Measurements from ENCODE around the gene OSBPL3. TPM values are rescaled to one million over a fixed set of nuclear protein-coding genes. Genes with fewer than 3 reads are reported as not detected.

Gene OSBPL3
- polyA plus RNA-seq, 1 donor (not counting 4 experiments of a cell fraction or from before 2014, with no cell fraction given) = 34.0 TPM

GRCh38 chr7:24965831-24966708 lies 13.9 kb downstream of the OSBPL3 start:
- Histone ChIP-seq H3K9me1 (ENCODE audit: control insufficient read depth, extremely low read depth, insufficient read depth, low read length) (peaks cover 2% of the 10 kb centered on the region), H3K79me2 (ENCODE audit: control insufficient read depth, insufficient read depth, low read length) (peaks cover 89% of the 10 kb centered on the region), H3K4me2 (ENCODE audit: control insufficient read depth, extremely low read depth, insufficient read depth, low read depth, low read length) (peak overlapping the region; percentile 64), H3K27ac (ENCODE audit: control insufficient read depth, insufficient read depth, low read length) (peak overlapping the region; percentile 89), H4K20me1 (ENCODE audit: control insufficient read depth, extremely low read depth, insufficient read depth, low read length) (peaks cover 8% of the 10 kb centered on the region), H2AFZ (ENCODE audit: control insufficient read depth, low read length) (no peak overlapping the region), H3K36me3 (ENCODE audit: control insufficient read depth in 2 of 2, extremely low read depth in 1 of 2, insufficient read depth in 2 of 2, low read length in 2 of 2) (no peaks in the 10 kb centered on the region), H3K9ac (ENCODE audit: control insufficient read depth, extremely low read depth, insufficient read depth, low read length) (peak overlapping the region; percentile 55), H3K4me1 (ENCODE audit: control insufficient read depth, extremely low read depth, insufficient read depth, low read length) (peaks cover 86% of the 10 kb centered on the region), H3K4me3 (ENCODE audit: control insufficient read depth in 2 of 3, extremely low read depth in 1 of 3, insufficient read depth in 2 of 3, low read depth in 1 of 3, low read length in 3 of 3) (peak overlapping the region in 2 of 3 experiments; percentile 3 to 29), H3K27me3 (ENCODE audit: control insufficient read depth, extremely low read depth, insufficient read depth, low read length) (no peaks in the 10 kb centered on the region), H3K9me3 (ENCODE audit: control insufficient read depth, low read depth, low read length) (no peaks in the 10 kb centered on the region)
- peak; percentile 60 for FAIRE-seq
- DNase-seq (ENCODE audit: low read depth, low spot score) = no peak
- TF ChIP-seq CTCF (optimal IDR thresholded peaks at IDR 0.05 in 1 of 3, IDR thresholded peaks at IDR 0.05 in 1 of 3, conservative IDR thresholded peaks at IDR 0.05 in 1 of 3; ENCODE audit: extremely low read depth in 1 of 3, insufficient read depth in 2 of 3, low read length in 3 of 3) (no peak), EZH2 (IDR thresholded peaks at IDR 0.05; ENCODE audit: low read length) (no peak)
- dilution Hi-C loops (cut with MboI; ENCODE audit: extremely low pct_ligation_motif_present, low sequenced_read_pairs) = no loop called here

GRCh38 chr7:24964191-24964590 lies 15.8 kb downstream of the OSBPL3 start:
- Histone ChIP-seq H3K9me1 (ENCODE audit: control insufficient read depth, extremely low read depth, insufficient read depth, low read length) (peaks cover 2% of the 10 kb centered on the region), H3K27me3 (ENCODE audit: control insufficient read depth, extremely low read depth, insufficient read depth, low read length) (no peaks in the 10 kb centered on the region), H3K4me3 (ENCODE audit: control insufficient read depth in 2 of 3, extremely low read depth in 1 of 3, insufficient read depth in 2 of 3, low read depth in 1 of 3, low read length in 3 of 3) (no peak overlapping the region), H3K9ac (ENCODE audit: control insufficient read depth, extremely low read depth, insufficient read depth, low read length) (no peak overlapping the region), H2AFZ (ENCODE audit: control insufficient read depth, low read length) (no peak overlapping the region), H3K9me3 (ENCODE audit: control insufficient read depth, low read depth, low read length) (no peaks in the 10 kb centered on the region), H4K20me1 (ENCODE audit: control insufficient read depth, extremely low read depth, insufficient read depth, low read length) (peaks cover 8% of the 10 kb centered on the region), H3K36me3 (ENCODE audit: control insufficient read depth in 2 of 2, extremely low read depth in 1 of 2, insufficient read depth in 2 of 2, low read length in 2 of 2) (no peaks in the 10 kb centered on the region), H3K4me1 (ENCODE audit: control insufficient read depth, extremely low read depth, insufficient read depth, low read length) (peaks cover 68% of the 10 kb centered on the region), H3K79me2 (ENCODE audit: control insufficient read depth, insufficient read depth, low read length) (peaks cover 92% of the 10 kb centered on the region), H3K27ac (ENCODE audit: control insufficient read depth, insufficient read depth, low read length) (peak overlapping the region; percentile 1), H3K4me2 (ENCODE audit: control insufficient read depth, extremely low read depth, insufficient read depth, low read depth, low read length) (no peak overlapping the region)
- no peak for DNase-seq (ENCODE audit: low read depth, low spot score)
- dilution Hi-C loops (cut with MboI; ENCODE audit: extremely low pct_ligation_motif_present, low sequenced_read_pairs) = no loop called here
- no peak for FAIRE-seq
- TF ChIP-seq EZH2 (IDR thresholded peaks at IDR 0.05; ENCODE audit: low read length) (no peak), CTCF (optimal IDR thresholded peaks at IDR 0.05 in 1 of 3, IDR thresholded peaks at IDR 0.05 in 1 of 3, conservative IDR thresholded peaks at IDR 0.05 in 1 of 3; ENCODE audit: extremely low read depth in 1 of 3, insufficient read depth in 2 of 3, low read length in 3 of 3) (no peak)
